Keratinocyte (primary cell): ENCODE measurements around the gene CEACAM19. TPM values are rescaled to one million over a fixed set of nuclear protein-coding genes. Genes with fewer than 3 reads are reported as not detected.
A peak's percentile ranks its signal among the peaks of the same experiment; 100 is the strongest.

ENCODE experiments used
- DNase-seq: peaks from one replicate; pipeline ENCODE4 v3.0.0-alpha.2; 2011; ENCODE audit warnings: low read depth, missing footprints, low spot score
- FAIRE-seq: peaks from 2 replicates; lab custom pipeline; 2011; peaks lifted over from hg19 to GRCh38; lab: Jason Lieb, UNC
- H2AFZ ChIP-seq: 2 replicates; pipeline ENCODE4 v1.6.0; 2012; ENCODE audit warnings: low read length, control low read depth, inconsistent platforms; ENCODE audit not compliant: control insufficient read depth
- H3K27ac ChIP-seq: 2 replicates; pipeline ENCODE4 v1.5.1; 2011; ENCODE audit warnings: low read length; ENCODE audit not compliant: control insufficient read depth, insufficient read depth
- H3K27me3 ChIP-seq: 3 replicates; pipeline ENCODE4 v1.6.0; 2011; ENCODE audit warnings: low read length; ENCODE audit not compliant: control insufficient read depth, insufficient read depth; ENCODE audit errors: extremely low read depth
- H3K36me3 ChIP-seq, 2 experiments: 2 replicates in 1 of 2; 3 replicates in 1 of 2; pipeline ENCODE4 v1.5.1; 2011; ENCODE audit warnings: low read length in 2 of 2, mild to moderate bottlenecking in 1 of 2; ENCODE audit not compliant: control insufficient read depth in 2 of 2, insufficient read depth in 2 of 2; ENCODE audit errors: extremely low read depth in 1 of 2
- H3K4me1 ChIP-seq: 3 replicates; pipeline ENCODE4 v1.5.1; 2011; ENCODE audit warnings: low read length; ENCODE audit not compliant: control insufficient read depth, insufficient read depth; ENCODE audit errors: extremely low read depth
- H3K4me2 ChIP-seq: 3 replicates; pipeline ENCODE4 v1.6.0; 2011; ENCODE audit warnings: low read depth, low read length; ENCODE audit not compliant: control insufficient read depth, insufficient read depth; ENCODE audit errors: extremely low read depth
- H3K4me3 ChIP-seq, 3 experiments: fragments of 200-600 bp in 1 of 3; sonication (generic) in 1 of 3; 2 replicates in 2 of 3; 3 replicates in 1 of 3; pipeline ENCODE4 v1.5.1; 2011 to 2016; ENCODE audit warnings: low read length in 3 of 3, mild to moderate bottlenecking in 3 of 3, control low read depth in 2 of 3, inconsistent platforms in 1 of 3, low read depth in 1 of 3, mixed read lengths in 1 of 3, mixed run types in 1 of 3, moderate library complexity in 1 of 3; ENCODE audit not compliant: control insufficient read depth in 2 of 3, insufficient read depth in 2 of 3; ENCODE audit errors: extremely low read depth in 1 of 3
- H3K79me2 ChIP-seq: 2 replicates; pipeline ENCODE4 v1.6.0; 2012; ENCODE audit warnings: low read length; ENCODE audit not compliant: control insufficient read depth, insufficient read depth
- H3K9ac ChIP-seq: 3 replicates; pipeline ENCODE4 v1.6.0; 2011; ENCODE audit warnings: low read length; ENCODE audit not compliant: control insufficient read depth, insufficient read depth; ENCODE audit errors: extremely low read depth
- H3K9me1 ChIP-seq: 3 replicates; pipeline ENCODE4 v1.6.0; 2011; ENCODE audit warnings: low read length; ENCODE audit not compliant: control insufficient read depth, insufficient read depth; ENCODE audit errors: extremely low read depth
- H3K9me3 ChIP-seq: 2 replicates; pipeline ENCODE4 v1.5.1; 2012; ENCODE audit warnings: low read depth, low read length; ENCODE audit not compliant: control insufficient read depth
- H4K20me1 ChIP-seq: 3 replicates; pipeline ENCODE4 v1.6.0; 2011; ENCODE audit warnings: low read length; ENCODE audit not compliant: control insufficient read depth, insufficient read depth; ENCODE audit errors: extremely low read depth
- EZH2 ChIP-seq: IDR thresholded peaks from one replicate; pipeline ENCODE4 v1.6.1; 2012; ENCODE audit warnings: inconsistent platforms, mild to moderate bottlenecking, low read length, moderate library complexity
- dilution Hi-C: fragments of 300-500 bp; cut with MboI; formaldehyde crosslinking; loops from one replicate; pipeline ENCODE4 v1.7.0; 2020; ENCODE audit warnings: low sequenced_read_pairs; ENCODE audit not compliant: extremely low pct_ligation_motif_present
- polyA plus RNA-seq, 5 experiments: library from polyadenylated mRNA; depleted of rRNA in 3 of 5; stranded (reverse) in 3 of 5; stranded (forward) in 1 of 5; unstranded in 1 of 5; fragments of >200 nt; gene quantifications; 1 replicate in 1 of 5; 2 replicates in 3 of 5; 3 replicates in 1 of 5; pipeline versions ENCODE4 v1.2.1 to v1.2.3, GENCODE V29; 2011 to 2012; ENCODE audit warnings: missing spikeins in 2 of 5, low read depth in 1 of 5, low replicate concordance in 1 of 5
- TF ChIP-seq, protein P1 (sequence below), 3 experiments: IDR thresholded peaks in 1 of 3; conservative IDR thresholded peaks in 1 of 3; optimal IDR thresholded peaks in 1 of 3; 2 replicates in 2 of 3; 3 replicates in 1 of 3; pipeline versions ENCODE3 to v1.5.1; 2011; ENCODE audit warnings: low read length in 3 of 3, mild to moderate bottlenecking in 3 of 3, moderate library complexity in 2 of 3, control low read depth in 1 of 3, inconsistent platforms in 1 of 3; ENCODE audit not compliant: insufficient read depth in 2 of 3; ENCODE audit errors: extremely low read depth in 1 of 3

The CEACAM19 gene
- polyA plus RNA-seq, 1 donor (not counting 4 experiments of a cell fraction or from before 2014, with no cell fraction given) = 3.7 TPM

DNA sequence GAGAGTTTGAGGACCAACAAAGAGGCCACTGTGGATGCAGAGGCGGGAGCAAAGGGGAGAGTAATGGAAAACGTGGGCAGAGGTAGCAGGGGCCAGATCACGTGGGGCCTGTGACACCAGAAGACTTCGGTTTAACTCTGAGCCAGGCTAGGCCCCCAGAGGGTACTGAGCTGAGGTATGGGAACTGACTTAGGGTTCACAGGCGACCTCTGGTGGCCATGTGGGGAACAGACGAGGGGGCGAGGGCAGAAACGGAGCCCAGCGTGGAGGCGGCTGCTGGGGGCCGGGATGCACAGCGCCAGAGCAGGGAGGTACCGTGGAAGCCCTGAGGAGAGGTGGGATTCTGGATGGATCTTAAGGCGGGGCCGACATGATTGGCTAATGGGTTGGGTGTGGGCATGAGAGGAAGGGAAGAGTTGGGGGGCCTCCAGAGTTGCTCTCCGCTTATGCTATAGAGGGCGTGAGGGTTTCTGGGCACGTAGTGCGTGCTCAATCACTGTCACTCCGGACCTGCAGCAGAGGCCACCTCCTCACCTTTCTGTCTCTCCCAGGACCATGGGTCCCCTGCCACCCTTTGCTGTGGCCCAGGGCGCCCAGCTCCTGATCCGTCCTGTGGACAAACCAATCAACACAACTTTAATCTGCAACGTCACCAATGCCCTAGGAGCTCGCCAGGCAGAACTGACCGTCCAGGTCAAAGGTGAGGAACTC, 13.9 kb upstream of the CEACAM19 start:
- no peaks in the 10 kb centered on the region for H3K9me3 ChIP-seq
- peaks cover 7% of the 10 kb centered on the region for H4K20me1 ChIP-seq
- H3K4me3 ChIP-seq = no peak overlapping the region
- H3K4me2 ChIP-seq = no peak overlapping the region
- H3K27ac ChIP-seq = no peak overlapping the region
- peaks cover 39 to 71% of the 10 kb centered on the region in 2 experiments for H3K36me3 ChIP-seq
- no peaks in the 10 kb centered on the region for H3K79me2 ChIP-seq
- H3K9me1 ChIP-seq = no peaks in the 10 kb centered on the region
- no peak overlapping the region for H2AFZ ChIP-seq
- no peaks in the 10 kb centered on the region for H3K4me1 ChIP-seq
- no peak for TF ChIP-seq EZH2
- TF ChIP-seq, protein P1, sequence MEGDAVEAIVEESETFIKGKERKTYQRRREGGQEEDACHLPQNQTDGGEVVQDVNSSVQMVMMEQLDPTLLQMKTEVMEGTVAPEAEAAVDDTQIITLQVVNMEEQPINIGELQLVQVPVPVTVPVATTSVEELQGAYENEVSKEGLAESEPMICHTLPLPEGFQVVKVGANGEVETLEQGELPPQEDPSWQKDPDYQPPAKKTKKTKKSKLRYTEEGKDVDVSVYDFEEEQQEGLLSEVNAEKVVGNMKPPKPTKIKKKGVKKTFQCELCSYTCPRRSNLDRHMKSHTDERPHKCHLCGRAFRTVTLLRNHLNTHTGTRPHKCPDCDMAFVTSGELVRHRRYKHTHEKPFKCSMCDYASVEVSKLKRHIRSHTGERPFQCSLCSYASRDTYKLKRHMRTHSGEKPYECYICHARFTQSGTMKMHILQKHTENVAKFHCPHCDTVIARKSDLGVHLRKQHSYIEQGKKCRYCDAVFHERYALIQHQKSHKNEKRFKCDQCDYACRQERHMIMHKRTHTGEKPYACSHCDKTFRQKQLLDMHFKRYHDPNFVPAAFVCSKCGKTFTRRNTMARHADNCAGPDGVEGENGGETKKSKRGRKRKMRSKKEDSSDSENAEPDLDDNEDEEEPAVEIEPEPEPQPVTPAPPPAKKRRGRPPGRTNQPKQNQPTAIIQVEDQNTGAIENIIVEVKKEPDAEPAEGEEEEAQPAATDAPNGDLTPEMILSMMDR (optimal IDR thresholded peaks at IDR 0.05 in 1 of 3, IDR thresholded peaks at IDR 0.05 in 1 of 3, conservative IDR thresholded peaks at IDR 0.05 in 1 of 3; ENCODE audit: extremely low read depth in 1 of 3, insufficient read depth in 2 of 3, low read length in 3 of 3) = peak; percentile 88 to 95 (median 91)
- H3K27me3 ChIP-seq = no peaks in the 10 kb centered on the region
- dilution Hi-C loops = no loop called here
- DNase-seq (no peak), FAIRE-seq (no peak)
- H3K9ac ChIP-seq = no peak overlapping the region

DNA sequence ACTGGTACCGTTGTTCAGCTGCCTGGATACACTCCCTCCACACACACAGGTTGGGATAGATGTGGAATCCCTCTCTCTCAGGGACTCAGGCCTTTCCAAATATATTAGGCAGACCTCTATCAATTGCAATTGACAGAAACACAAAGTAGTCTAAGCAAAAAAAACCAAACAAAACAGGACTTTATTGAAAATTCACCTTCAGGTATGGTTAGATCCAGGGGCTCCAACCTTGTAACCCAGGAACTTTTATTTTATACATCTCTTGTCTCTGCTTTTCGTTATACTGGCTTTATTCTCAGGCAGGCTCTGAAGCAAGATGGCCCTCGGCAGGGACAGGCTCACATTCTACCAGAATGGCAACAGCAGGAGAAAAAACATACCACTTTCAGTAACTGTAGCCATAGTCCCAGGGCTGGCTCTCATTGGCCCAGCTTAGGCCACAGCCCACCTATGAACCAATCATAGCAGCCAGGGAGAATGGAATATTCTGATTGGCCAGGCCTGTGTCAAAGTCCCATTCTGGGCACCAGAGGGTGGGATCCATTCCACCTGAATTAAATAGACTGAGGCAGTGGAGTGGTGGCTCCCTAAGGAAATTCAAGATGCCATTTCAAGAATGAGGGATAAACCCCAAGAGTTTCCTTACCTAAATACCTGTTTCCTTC, 13.1 kb upstream of the CEACAM19 start:
- Histone ChIP-seq H3K9me3 (no peaks in the 10 kb centered on the region), H3K27ac (no peak overlapping the region), H3K9me1 (no peaks in the 10 kb centered on the region), H3K4me3 (no peak overlapping the region), H2AFZ (no peak overlapping the region), H3K9ac (no peak overlapping the region), H3K27me3 (no peaks in the 10 kb centered on the region), H3K4me2 (no peak overlapping the region), H3K36me3 (peaks cover 36 to 71% of the 10 kb centered on the region in 2 experiments), H3K79me2 (no peaks in the 10 kb centered on the region), H4K20me1 (peaks cover 10% of the 10 kb centered on the region), H3K4me1 (no peaks in the 10 kb centered on the region)
- dilution Hi-C loops = no loop called here
- FAIRE-seq (no peak), DNase-seq (no peak)
- TF ChIP-seq, protein P1 (optimal IDR thresholded peaks at IDR 0.05 in 1 of 3, IDR thresholded peaks at IDR 0.05 in 1 of 3, conservative IDR thresholded peaks at IDR 0.05 in 1 of 3; ENCODE audit: extremely low read depth in 1 of 3, insufficient read depth in 2 of 3, low read length in 3 of 3) = no peak
- TF ChIP-seq EZH2 = no peak
